GM23338 (cell line): ENCODE results near the gene ARID1B. TPM values are rescaled to one million over a fixed set of nuclear protein-coding genes. Genes with fewer than 3 reads are reported as not detected.

Experiments used
- ATAC-seq: fragments of 200-7000 bp; cut with Tn5 transposase; 3 replicates; pipeline ENCODE4 v1.9.1; 2020
- DNase-seq: peaks from one replicate; pipeline ENCODE4 v3.0.0-alpha.2; 2015; ENCODE audit warnings: low spot score
- H2AFZ ChIP-seq: fragments of 200-600 bp; sonication (generic); 2 replicates; pipeline ENCODE4 v1.8.0; 2016; ENCODE audit warnings: antibody characterized with exemption, mild to moderate bottlenecking, moderate library complexity
- H3F3A ChIP-seq: fragments of 200-600 bp; sonication (generic); replicated peaks from 2 replicates; pipeline ENCODE4 v1.8.0; 2017; ENCODE audit warnings: antibody characterized with exemption, mixed run types, low read depth
- H3K27ac ChIP-seq: fragments of 200-600 bp; sonication (generic); 2 replicates; pipeline ENCODE4 v1.6.1; 2016; ENCODE audit warnings: low read depth
- H3K27me3 ChIP-seq: fragments of 200-600 bp; sonication (generic); 2 replicates; pipeline ENCODE4 v1.8.0; 2016; ENCODE audit warnings: mild to moderate bottlenecking, mixed run types, moderate library complexity; ENCODE audit not compliant: insufficient read depth
- H3K36me3 ChIP-seq: fragments of 200-600 bp; sonication (generic); 2 replicates; pipeline ENCODE4 v1.8.0; 2016; ENCODE audit warnings: mild to moderate bottlenecking; ENCODE audit not compliant: insufficient read depth
- H3K4me1 ChIP-seq: fragments of 200-600 bp; sonication (generic); 2 replicates; pipeline ENCODE4 v1.8.0; 2016; ENCODE audit warnings: mild to moderate bottlenecking, moderate library complexity; ENCODE audit not compliant: insufficient read depth
- H3K4me2 ChIP-seq: fragments of 200-600 bp; sonication (generic); 2 replicates; pipeline ENCODE4 v1.7.1; 2017; ENCODE audit warnings: mixed run types
- H3K4me3 ChIP-seq: fragments of 200-600 bp; sonication (generic); 2 replicates; pipeline ENCODE4 v1.6.1; 2016; ENCODE audit warnings: mixed run types
- H3K79me2 ChIP-seq: fragments of 200-600 bp; sonication (generic); replicated peaks from 2 replicates; pipeline ENCODE4 v1.8.0; 2017; ENCODE audit warnings: mild to moderate bottlenecking; ENCODE audit not compliant: insufficient read depth
- H3K9me2 ChIP-seq: fragments of 200-600 bp; sonication (generic); 2 replicates; pipeline ENCODE4 v1.8.0; 2017; ENCODE audit not compliant: insufficient read depth
- H4K20me1 ChIP-seq: fragments of 200-600 bp; sonication (generic); replicated peaks from 2 replicates; pipeline ENCODE4 v1.8.0; 2017; ENCODE audit warnings: mild to moderate bottlenecking; ENCODE audit not compliant: insufficient read depth
- H3K27ac Mint-ChIP-seq: 2 replicates; pipeline ENCODE4 v1.8.0; 2020; ENCODE audit warnings: inconsistent platforms, mild to moderate bottlenecking, moderate library complexity, mixed read lengths
- H3K27me3 Mint-ChIP-seq: 3 replicates; pipeline ENCODE4 v1.8.0; 2022; ENCODE audit warnings: low read depth, mild to moderate bottlenecking, moderate library complexity, mixed read lengths, inconsistent platforms; ENCODE audit not compliant: insufficient read depth, poor library complexity
- H3K36me3 Mint-ChIP-seq: 3 replicates; pipeline ENCODE4 v1.8.0; 2021; ENCODE audit warnings: low read depth, mild to moderate bottlenecking, inconsistent platforms, moderate library complexity, mixed read lengths
- H3K4me1 Mint-ChIP-seq: 3 replicates; pipeline ENCODE4 v1.8.0; 2020; ENCODE audit warnings: mild to moderate bottlenecking, inconsistent platforms, mixed read lengths
- H3K4me3 Mint-ChIP-seq: 3 replicates; pipeline ENCODE4 v1.8.0; 2021; ENCODE audit warnings: moderate library complexity, mild to moderate bottlenecking, inconsistent platforms, mixed read lengths
- H3K9me3 Mint-ChIP-seq: 3 replicates; pipeline ENCODE4 v1.8.0; 2020; ENCODE audit warnings: moderate library complexity, mild to moderate bottlenecking, inconsistent platforms, mixed read lengths
- CREB1 ChIP-seq: fragments of 250-450 bp; sonication (Bioruptor Pico); IDR thresholded peaks from 2 replicates; pipeline ENCODE4 v1.5.0; 2020; ENCODE audit warnings: low read depth, mild to moderate bottlenecking, moderate library complexity
- CTCF ChIP-seq, 2 experiments: fragments of 200-600 bp in 1 of 2; sonication (generic) in 1 of 2; conservative IDR thresholded peaks; 2 replicates each; pipeline versions ENCODE4 v1.5.1 to v1.6.1; 2016 to 2017; ENCODE audit warnings: antibody characterized with exemption in 2 of 2, low read depth in 2 of 2, mild to moderate bottlenecking in 2 of 2, moderate library complexity in 1 of 2
- ETS1 ChIP-seq: IDR thresholded peaks from 2 replicates; pipeline ENCODE4 v1.6.1; 2016; ENCODE audit warnings: antibody characterized with exemption
- EZH2 ChIP-seq: fragments of 200-600 bp; sonication (generic); IDR thresholded peaks from one replicate; pipeline ENCODE4 v1.8.0; 2017; ENCODE audit warnings: antibody characterized with exemption, mild to moderate bottlenecking, low read depth; ENCODE audit not compliant: unreplicated experiment
- EZH2phosphoT487 ChIP-seq: fragments of 200-600 bp; sonication (generic); IDR thresholded peaks from one replicate; pipeline ENCODE4 v1.8.1; 2018; ENCODE audit warnings: antibody characterized with exemption; ENCODE audit not compliant: unreplicated experiment
- JUNB ChIP-seq: IDR thresholded peaks from one replicate; pipeline ENCODE4 v1.6.1; 2016; ENCODE audit warnings: antibody characterized with exemption; ENCODE audit not compliant: unreplicated experiment
- NANOG ChIP-seq: IDR thresholded peaks from 2 replicates; pipeline ENCODE4 v1.6.1; 2016; ENCODE audit warnings: antibody characterized with exemption, borderline replicate concordance
- POLR2AphosphoS5 ChIP-seq: IDR thresholded peaks from 2 replicates; pipeline ENCODE4 v1.6.1; 2016; ENCODE audit warnings: antibody characterized with exemption, low read depth
- REST ChIP-seq: IDR thresholded peaks from one replicate; pipeline ENCODE4 v1.6.1; 2018; ENCODE audit warnings: antibody characterized with exemption; ENCODE audit not compliant: unreplicated experiment
- STAT1 ChIP-seq: IDR thresholded peaks from one replicate; pipeline ENCODE4 v1.6.1; 2016; ENCODE audit warnings: antibody characterized with exemption; ENCODE audit not compliant: unreplicated experiment
- ZNF114 ChIP-seq: fragments of 250-450 bp; sonication (Bioruptor Pico); IDR thresholded peaks from 2 replicates; pipeline ENCODE4 v1.5.0; 2020; ENCODE audit warnings: mild to moderate bottlenecking, moderate library complexity
- ZNF331 ChIP-seq: fragments of 250-450 bp; sonication (Bioruptor Pico); IDR thresholded peaks from 2 replicates; pipeline ENCODE4 v1.5.0; 2020; ENCODE audit warnings: low read depth, mild to moderate bottlenecking, moderate library complexity
- ZNF462 ChIP-seq: fragments of 250-450 bp; sonication (Bioruptor Pico); IDR thresholded peaks from 2 replicates; pipeline ENCODE4 v1.5.0; 2020; ENCODE audit warnings: mild to moderate bottlenecking, moderate library complexity
- polyA plus RNA-seq: library from polyadenylated mRNA; unstranded; fragments of >200 nt; fragmentation: Nextera tagmentation; extraction: Ambion mirVana; gene quantifications from 2 replicates; pipeline ENCODE4 v1.2.1, GENCODE V29; 2016
- total RNA-seq: library from RNA; depleted of rRNA; stranded (reverse); fragments of >200 nt; shearing (Covaris generic); gene quantifications from 2 replicates; pipeline ENCODE4 v1.2.3, GENCODE V29; 2014

The ARID1B gene
- total and polyA plus RNA-seq, 2 experiments from 2014 or later = 59.3 to 72.2 TPM

DNA sequence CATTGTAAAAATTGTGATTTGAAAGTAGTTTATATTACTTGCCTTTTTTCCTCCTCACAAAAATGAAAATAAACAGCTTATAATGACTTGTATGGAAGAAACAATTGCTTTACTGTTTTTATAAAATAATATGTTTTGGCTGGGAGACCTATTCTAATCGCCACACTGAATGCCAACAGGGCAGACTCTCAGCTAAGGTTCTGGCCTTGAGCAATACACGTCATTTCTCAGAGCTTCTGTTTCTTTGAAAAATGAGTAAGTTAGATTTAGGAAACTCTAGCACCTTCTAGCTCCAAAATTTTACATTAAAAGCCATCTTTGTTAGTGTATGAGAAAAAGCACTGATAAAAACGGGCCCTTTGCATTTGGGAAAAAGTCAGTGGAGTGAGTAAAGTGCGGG is 166.6 kb downstream of the ARID1B start:
- no peak overlapping the region for H2AFZ ChIP-seq
- H3K27me3 ChIP-seq = no peaks in the 10 kb centered on the region
- H4K20me1 ChIP-seq = no peaks in the 10 kb centered on the region
- H3K4me1 Mint-ChIP-seq = peaks cover 60% of the 10 kb centered on the region
- H3K36me3 ChIP-seq = no peaks in the 10 kb centered on the region
- no peak for TF ChIP-seq JUNB
- TF ChIP-seq ZNF462 (CRISPR knock-in tag) = no peak
- no peak for TF ChIP-seq STAT1
- TF ChIP-seq REST = no peak
- no peak for TF ChIP-seq CTCF (conservative IDR thresholded peaks at IDR 0.05; ENCODE audit: low read depth in 2 of 2)
- no peak for TF ChIP-seq ETS1
- no peak for TF ChIP-seq ZNF331 (CRISPR knock-in tag)
- TF ChIP-seq ZNF114 (CRISPR knock-in tag) = no peak
- no peak for TF ChIP-seq CREB1 (CRISPR knock-in tag)
- no peak for TF ChIP-seq EZH2
- no peak for TF ChIP-seq EZH2phosphoT487
- TF ChIP-seq POLR2AphosphoS5 = no peak
- no peak for TF ChIP-seq NANOG
- H3K27ac ChIP-seq = peak overlapping the region; percentile 94
- ATAC-seq (no peak), DNase-seq (no peak)
- peak overlapping the region; percentile 92 for H3K27ac Mint-ChIP-seq
- H3K9me2 ChIP-seq = no peaks in the 10 kb centered on the region
- peaks cover 88% of the 10 kb centered on the region for H3K79me2 ChIP-seq
- peaks cover 2% of the 10 kb centered on the region for H3K27me3 Mint-ChIP-seq
- no peaks in the 10 kb centered on the region; the same call in 1 of the 2 replicates for H3F3A ChIP-seq
- H3K36me3 Mint-ChIP-seq = no peaks in the 10 kb centered on the region; the same call in 2 of the 3 replicates
- peaks cover 62% of the 10 kb centered on the region for H3K4me1 ChIP-seq
- peak overlapping the region; percentile 58 for H3K4me3 Mint-ChIP-seq
- H3K4me2 ChIP-seq = peak overlapping the region; percentile 73
- peak overlapping the region; percentile 32 for H3K4me3 ChIP-seq
- no peaks in the 10 kb centered on the region for H3K9me3 Mint-ChIP-seq
